HCT116 (cell line): ENCODE measurements around the gene ASPG. TPM values are rescaled to one million over a fixed set of nuclear protein-coding genes. Genes with fewer than 3 reads are reported as not detected.

Source experiments
- ATAC-seq: fragments of 200-7000 bp; cut with Tn5 transposase; 2 replicates; pipeline ENCODE4 v1.9.1; 2020; ENCODE audit warnings: mild to moderate bottlenecking, moderate library complexity
- BruUV-seq: library from RNA; stranded (reverse); fragments of 400-500 nt; replicated peaks from 2 replicates; lab custom pipeline; 2021; lab: Mats Ljungman, UMichigan
- CTCF ChIA-PET: fragments of 300-600 bp; sonication (Branson Sonifier 250); formaldehyde crosslinking; loops from one replicate; lab custom pipeline; 2021; ENCODE audit warnings: antibody characterized with exemption; lab: Charles Lee
- POLR2A ChIA-PET: fragments of 300-600, 350-600 bp; sonication (Branson Sonifier 250); formaldehyde crosslinking; loops from one replicate; lab custom pipeline; 2021; ENCODE audit warnings: antibody characterized with exemption; lab: Charles Lee
- RAD21 ChIA-PET, 2 experiments: fragments of 300-600 bp; sonication (Branson Sonifier 250); formaldehyde crosslinking; loops; one replicate each; lab custom pipeline; 2023; ENCODE audit warnings: low total read pairs in 2 of 2; ENCODE audit not compliant: uncharacterized antibody in 2 of 2, unreplicated experiment in 2 of 2, low non-redundant PET in 1 of 2; lab: Charles Lee
- DNase-seq: peaks from one replicate; pipeline ENCODE4 v3.0.0-alpha.2; 2010; ENCODE audit warnings: low read depth, low spot score
- H2AFZ ChIP-seq: fragments of 200-600 bp; shearing (Covaris generic), sonication (generic); 2 replicates; pipeline ENCODE4 v1.6.1; 2017; ENCODE audit warnings: low read depth, mixed run types, mixed read lengths, antibody characterized with exemption, low read length; ENCODE audit not compliant: poor library complexity, severe bottlenecking
- H3K27ac ChIP-seq: 2 replicates; pipeline ENCODE4 v1.5.1; 2012; ENCODE audit warnings: low read depth, low read length
- H3K27me3 ChIP-seq: fragments of 200-600 bp; sonication (generic); 2 replicates; pipeline ENCODE4 v1.6.1; 2016; ENCODE audit warnings: mixed run types, low read length, mixed read lengths; ENCODE audit not compliant: insufficient read depth
- H3K36me3 ChIP-seq, 2 experiments: fragments of 200-500 bp in 1 of 2; fragments of 200-600 bp in 1 of 2; sonication (Bioruptor generic) in 1 of 2; sonication (generic) in 1 of 2; 2 replicates each; pipeline versions ENCODE4 v1.5.1 to v1.6.1; 2014 to 2016; ENCODE audit warnings: low read length in 2 of 2, inconsistent platforms in 1 of 2, mixed read lengths in 1 of 2, mixed run types in 1 of 2; ENCODE audit not compliant: insufficient read depth in 2 of 2, control insufficient read depth in 1 of 2
- H3K4me1 ChIP-seq, 2 experiments: fragments of 200-600 bp in 1 of 2; sonication (generic) in 1 of 2; 2 replicates each; pipeline versions ENCODE4 v1.5.1 to v1.6.1; 2012 to 2017; ENCODE audit warnings: low read length in 2 of 2, inconsistent platforms in 1 of 2, mild to moderate bottlenecking in 1 of 2, mixed read lengths in 1 of 2, mixed run types in 1 of 2, moderate library complexity in 1 of 2; ENCODE audit not compliant: insufficient read depth in 2 of 2, control insufficient read depth in 1 of 2
- H3K4me2 ChIP-seq: fragments of 200-600 bp; sonication (generic); 2 replicates; pipeline ENCODE4 v1.6.1; 2017; ENCODE audit warnings: mixed run types, low read length, mixed read lengths
- H3K4me3 ChIP-seq, 2 experiments: fragments of 200-600 bp in 1 of 2; sonication (generic) in 1 of 2; replicated peaks in 1 of 2; 2 replicates each; pipeline ENCODE4 v1.5.1; 2011 to 2016; ENCODE audit warnings: low read length in 2 of 2, control low read depth in 1 of 2, low read depth in 1 of 2, mild to moderate bottlenecking in 1 of 2, mixed read lengths in 1 of 2, mixed run types in 1 of 2
- H3K79me2 ChIP-seq: fragments of 200-600 bp; sonication (generic); 2 replicates; pipeline ENCODE4 v1.6.1; 2017; ENCODE audit warnings: mild to moderate bottlenecking, mixed run types, low read length, moderate library complexity, mixed read lengths; ENCODE audit not compliant: insufficient read depth
- H3K9ac ChIP-seq: fragments of 200-600 bp; sonication (generic); 2 replicates; pipeline ENCODE4 v1.6.1; 2016; ENCODE audit warnings: low read length, mixed read lengths
- H3K9me2 ChIP-seq: fragments of 200-600 bp; sonication (generic), shearing (Covaris generic); 2 replicates; pipeline ENCODE4 v1.6.1; 2017; ENCODE audit warnings: mixed run types, mild to moderate bottlenecking, moderate library complexity; ENCODE audit not compliant: insufficient read depth
- H3K9me3 ChIP-seq, 2 experiments: fragments of 200-500 bp in 1 of 2; fragments of 200-600 bp in 1 of 2; sonication (Bioruptor generic) in 1 of 2; sonication (generic) in 1 of 2; 2 replicates each; pipeline ENCODE4 v1.6.1; 2014 to 2017; ENCODE audit warnings: low read length in 2 of 2, mixed read lengths in 2 of 2, inconsistent platforms in 1 of 2, low read depth in 1 of 2, mild to moderate bottlenecking in 1 of 2, mixed run types in 1 of 2, moderate library complexity in 1 of 2; ENCODE audit not compliant: control insufficient read depth in 1 of 2, insufficient read depth in 1 of 2
- H4K20me1 ChIP-seq: fragments of 200-600 bp; sonication (generic), shearing (Covaris generic); 2 replicates; pipeline ENCODE4 v1.6.1; 2017; ENCODE audit warnings: mixed run types, mild to moderate bottlenecking, moderate library complexity; ENCODE audit not compliant: insufficient read depth
- CBX3 ChIP-seq: IDR thresholded peaks from 2 replicates; pipeline ENCODE4 v1.6.1; 2012; ENCODE audit warnings: low read depth
- EZH2phosphoT487 ChIP-seq: fragments of 200-600 bp; IDR thresholded peaks from 2 replicates; pipeline ENCODE4 v1.6.1; 2018; ENCODE audit warnings: antibody characterized with exemption, borderline replicate concordance
- POLR2AphosphoS5 ChIP-seq: IDR thresholded peaks from 2 replicates; pipeline ENCODE4 v1.6.1; 2011; ENCODE audit warnings: mild to moderate bottlenecking, low read depth, low read length, moderate library complexity
- intact Hi-C: fragments of 100-400 bp; cut with micrococcal nuclease; formaldehyde crosslinking; loops from 2 replicates; pipeline ENCODE4 v1.10.0; 2022
- total RNA-seq: library from RNA; stranded (reverse); gene quantifications from one replicate; pipeline ENCODE4 v1.2.1, GENCODE V29; 2021; ENCODE audit not compliant: unreplicated experiment

Gene ASPG
- total RNA-seq, 1 experiment from 2014 or later, result not detected

GRCh38 chr14:104103446-104104075 lies 18.1 kb downstream of the ASPG start:
- TF ChIP-seq CBX3 (no peak), POLR2AphosphoS5 (no peak)
- H3K4me3 ChIP-seq, result no peak overlapping the region
- ChIA-PET RAD21 (no interaction called here), POLR2A (no interaction called here), CTCF (interaction anchor here (1.0 kb wide), 1 partner anchor 9 kb away, joined by 3 read pairs; no protein-coding TSS in a partner anchor)
- no peak overlapping the region for H2AFZ ChIP-seq
- no peak overlapping the region for H3K4me2 ChIP-seq
- H3K79me2 ChIP-seq, result no peaks in the 10 kb centered on the region
- no TSS peak for BruUV-seq
- ATAC-seq (no peak), DNase-seq (no peak)
- intact Hi-C loops, result no loop called here
- H3K9me2 ChIP-seq, result no peaks in the 10 kb centered on the region
- no peaks in the 10 kb centered on the region for H4K20me1 ChIP-seq
- no peak overlapping the region for H3K27ac ChIP-seq
- no peaks in the 10 kb centered on the region for H3K27me3 ChIP-seq
- no peak overlapping the region for H3K9ac ChIP-seq
- peaks cover 15 to 23% of the 10 kb centered on the region in 2 experiments for H3K4me1 ChIP-seq
- no peaks in the 10 kb centered on the region for H3K9me3 ChIP-seq
- no peaks in the 10 kb centered on the region for H3K36me3 ChIP-seq

- no peak overlapping the region for H2AFZ ChIP-seq
- H3K4me2 ChIP-seq, result no peak overlapping the region
- ATAC-seq (no peak), DNase-seq (no peak)
- no peak overlapping the region for H3K27ac ChIP-seq
- CTCF ChIA-PET, result interaction anchor here (0.7 to 1.2 kb wide), 3 partner anchors 9 to 10 kb away, joined by 3 read pairs; no protein-coding TSS in a partner anchor
- H4K20me1 ChIP-seq, result no peaks in the 10 kb centered on the region
- H3K79me2 ChIP-seq, result no peaks in the 10 kb centered on the region
- intact Hi-C loops, result no loop called here
- no peak overlapping the region for H3K4me3 ChIP-seq
- TF ChIP-seq EZH2phosphoT487, result no peak
- TF ChIP-seq, all 23 proteins: peak for 0
- Histone ChIP-seq H3K36me3 (no peaks in the 10 kb centered on the region), H3K9me3 (no peaks in the 10 kb centered on the region), H3K27me3 (no peaks in the 10 kb centered on the region), H3K9me2 (no peaks in the 10 kb centered on the region), H3K4me1 (peaks cover 20 to 30% of the 10 kb centered on the region in 2 experiments), H3K9ac (no peak overlapping the region)
- POLR2A ChIA-PET, result no interaction called here
- no TSS peak for BruUV-seq
- RAD21 ChIA-PET, result no interaction called here
These were observed 18.8 kb downstream of the ASPG start for GRCh38 chr14:104104076-104104901.
